NCI-H446 treated with DMSO at 0.1 percent for 48 hours (cell line): ENCODE data around the gene NR5A2.

Source experiments
- DNase-seq: peaks from one replicate; lab custom pipeline; 2025; lab: John Stamatoyannopoulos, UW

Gene NR5A2

GRCh38 chr1:200027264-200027823, at the start of gene NR5A2:
Gene NR5A2, plus strand, starts transcription at chr1:200027710. Its CDS starts 138 bp downstream, at chr1:200027848.
- no peak for DNase-seq

GRCh38 chr1:199978408-199978940, 49.0 kb upstream of the NR5A2 start:
- no peak for DNase-seq

- DNase-seq = no peak
Observed at GRCh38 chr1:199979071-199979470, 48.4 kb upstream of the NR5A2 start.

- no peak for DNase-seq
Observed at GRCh38 chr1:199981584-199981983, 45.9 kb upstream of the NR5A2 start.

- DNase-seq = no peak
Observed at GRCh38 chr1:199982606-199983005, 44.9 kb upstream of the NR5A2 start.

GRCh38 chr1:199983531-199983930, 44.0 kb upstream of the NR5A2 start:
- DNase-seq = no peak

- no peak for DNase-seq
Observed at GRCh38 chr1:199995096-199995685, 32.3 kb upstream of the NR5A2 start.

- no peak for DNase-seq
Observed at GRCh38 chr1:200005165-200005564, 22.3 kb upstream of the NR5A2 start.

GRCh38 chr1:200006711-200007110, 20.8 kb upstream of the NR5A2 start:
- no peak for DNase-seq

GRCh38 chr1:200015811-200016210, 11.7 kb upstream of the NR5A2 start:
- no peak for DNase-seq

- no peak for DNase-seq
Observed at GRCh38 chr1:200021577-200022238, 5.8 kb upstream of the NR5A2 start.

- DNase-seq = no peak
Observed at GRCh38 chr1:200022239-200022804, 5.2 kb upstream of the NR5A2 start.

- DNase-seq = no peak
Observed at GRCh38 chr1:200028586-200029034, 1.1 kb downstream of the NR5A2 start.

- no peak for DNase-seq
Observed at GRCh38 chr1:200029035-200029821, 1.7 kb downstream of the NR5A2 start.

GRCh38 chr1:200029822-200030152, 2.3 kb downstream of the NR5A2 start:
- DNase-seq = no peak

- no peak for DNase-seq
Observed at GRCh38 chr1:200030791-200031190, 3.3 kb downstream of the NR5A2 start.

GRCh38 chr1:200033511-200034261, 6.2 kb downstream of the NR5A2 start:
- no peak for DNase-seq

GRCh38 chr1:200034262-200034557, 6.7 kb downstream of the NR5A2 start:
- DNase-seq = no peak

GRCh38 chr1:200034761-200035396, 7.4 kb downstream of the NR5A2 start:
- no peak for DNase-seq

- no peak for DNase-seq
Observed at GRCh38 chr1:200035397-200035955, 8.0 kb downstream of the NR5A2 start.
